ENCODE data around the gene DNAJC9.

The DNAJC9 gene

GRCh38 chr10:73246646-73247508 is at the start of gene DNAJC9 (continued):
- TF ChIP-seq KLF17 (tag by site-specific recombination; IDR thresholded peaks at IDR 0.05) (peak; percentile 85; the same call in 1 of the 2 replicates), WT1 (tag by site-specific recombination; IDR thresholded peaks at IDR 0.05) (peak; percentile 36; the same call in 1 of the 2 replicates)

- Histone ChIP-seq H3K36me3 (ENCODE audit: control insufficient read depth in 2 of 2, insufficient read depth in 1 of 2, low read length in 2 of 2) (peaks cover 0 to 3% of the 10 kb centered on the region in 2 experiments; a peak in 1 of 3 replicates), H3K9me3 (ENCODE audit: control insufficient read depth, insufficient read depth, low read depth, low read length) (no peaks in the 10 kb centered on the region), H3K27ac (ENCODE audit: extremely low read depth, low read depth, low read length) (no peak overlapping the region), H3K4me3 (ENCODE audit: low read depth, low read length) (no peak overlapping the region), H3K4me1 (ENCODE audit: control insufficient read depth, insufficient read depth, low read length) (no peaks in the 10 kb centered on the region)
- CTCF ChIA-PET = no interaction called here
- POLR2A ChIA-PET = no interaction called here
- TF ChIP-seq ZNF555 (tag by site-specific recombination; conservative IDR thresholded peaks at IDR 0.05) (no peak), ZNF707 (tag by site-specific recombination; IDR thresholded peaks at IDR 0.05) (no peak), ZNF677 (tag by site-specific recombination; IDR thresholded peaks at IDR 0.05) (no peak), ZNF449 (tag by site-specific recombination; IDR thresholded peaks at IDR 0.05) (no peak), ZNF658 (tag by site-specific recombination; IDR thresholded peaks at IDR 0.05) (no peak), SCRT1 (tag by site-specific recombination; IDR thresholded peaks at IDR 0.05; ENCODE audit: borderline replicate concordance) (no peak), ZNF423 (tag by site-specific recombination; IDR thresholded peaks at IDR 0.05) (no peak)
Measured at GRCh38 chr10:73293461-73293860, 46.4 kb upstream of the DNAJC9 start.

- ChIA-PET POLR2A (no interaction called here), CTCF (no interaction called here)
Measured at GRCh38 chr10:73289958-73290357, 42.9 kb upstream of the DNAJC9 start.

GRCh38 chr10:73287441-73287840 is 40.4 kb upstream of the DNAJC9 start:
- H3K27ac ChIP-seq (ENCODE audit: extremely low read depth, low read depth, low read length) = no peak overlapping the region
- no peaks in the 10 kb centered on the region for H3K9me3 ChIP-seq (ENCODE audit: control insufficient read depth, insufficient read depth, low read depth, low read length)
- no peak overlapping the region for H3K4me3 ChIP-seq (ENCODE audit: low read depth, low read length)
- ChIA-PET POLR2A (no interaction called here), CTCF (interaction anchor here (0.6 to 1.0 kb wide), 2 partner anchors 15 to 56 kb away, joined by 5 read pairs; no protein-coding TSS in a partner anchor)
- no peaks in the 10 kb centered on the region for H3K4me1 ChIP-seq (ENCODE audit: control insufficient read depth, insufficient read depth, low read length)
- peaks cover 0 to 3% of the 10 kb centered on the region in 2 experiments; a peak in 1 of 3 replicates for H3K36me3 ChIP-seq (ENCODE audit: control insufficient read depth in 2 of 2, insufficient read depth in 1 of 2, low read length in 2 of 2)
- TF ChIP-seq ZNF792 (tag by site-specific recombination; IDR thresholded peaks at IDR 0.05) = no peak
- no peak for TF ChIP-seq ZNF48 (tag by site-specific recombination; IDR thresholded peaks at IDR 0.05)
- no peak for TF ChIP-seq ZNF362 (tag by site-specific recombination; IDR thresholded peaks at IDR 0.05)
- no peak for TF ChIP-seq ZNF837 (tag by site-specific recombination; IDR thresholded peaks at IDR 0.05)
- no peak for TF ChIP-seq KLF1 (tag by site-specific recombination; IDR thresholded peaks at IDR 0.05)
- TF ChIP-seq ZNF302 (tag by site-specific recombination; IDR thresholded peaks at IDR 0.05; ENCODE audit: low read depth) = no peak
- TF ChIP-seq ZNF626 (tag by site-specific recombination; IDR thresholded peaks at IDR 0.05) = no peak
- TF ChIP-seq ZNF624 (tag by site-specific recombination; IDR thresholded peaks at IDR 0.05) = no peak
- TF ChIP-seq ZNF677 (tag by site-specific recombination; IDR thresholded peaks at IDR 0.05) = no peak
- TF ChIP-seq ZNF18 (tag by site-specific recombination; IDR thresholded peaks at IDR 0.05) = no peak
- no peak for TF ChIP-seq ZBTB20 (tag by site-specific recombination; IDR thresholded peaks at IDR 0.05)

More at GRCh38 chr10:73289958-73290357, 42.9 kb upstream of the DNAJC9 start:
- H3K4me3 ChIP-seq (ENCODE audit: low read depth, low read length) = no peak overlapping the region
- TF ChIP-seq SCRT1 (tag by site-specific recombination; IDR thresholded peaks at IDR 0.05; ENCODE audit: borderline replicate concordance) (0 out of 2 replicates have a peak, but pooled peaks have one; percentile 14), SCRT2 (tag by site-specific recombination; IDR thresholded peaks at IDR 0.05) (peak; percentile 56), ATF2 (tag by site-specific recombination; IDR thresholded peaks at IDR 0.05; ENCODE audit: low read depth) (no peak), ZNF19 (tag by site-specific recombination; IDR thresholded peaks at IDR 0.05; ENCODE audit: low read depth) (no peak), ZNF146 (tag by site-specific recombination; IDR thresholded peaks at IDR 0.05) (peak; percentile 80)
- no peaks in the 10 kb centered on the region for H3K9me3 ChIP-seq (ENCODE audit: control insufficient read depth, insufficient read depth, low read depth, low read length)
- peaks cover 0 to 3% of the 10 kb centered on the region in 2 experiments; a peak in 1 of 3 replicates for H3K36me3 ChIP-seq (ENCODE audit: control insufficient read depth in 2 of 2, insufficient read depth in 1 of 2, low read length in 2 of 2)
- no peaks in the 10 kb centered on the region for H3K4me1 ChIP-seq (ENCODE audit: control insufficient read depth, insufficient read depth, low read length)
- no peak overlapping the region for H3K27ac ChIP-seq (ENCODE audit: extremely low read depth, low read depth, low read length)
